Epithelial cell of prostate (primary cell): ENCODE measurements around the gene GABRB2.
"Not testable (repeated sequence)": the region's sequence is repeated elsewhere in the genome, so short reads cannot be mapped to it uniquely, and the experiment has no call there.

Experiments used
- DNase-seq: peaks from one replicate; pipeline ENCODE4 v3.0.0-alpha.2; 2011; ENCODE audit warnings: low read depth, low spot score
- H3K27ac ChIP-seq: fragments of 450-650 bp; 2 replicates; pipeline ENCODE4 v1.5.1; 2017; ENCODE audit warnings: mild to moderate bottlenecking

The GABRB2 gene

DNA sequence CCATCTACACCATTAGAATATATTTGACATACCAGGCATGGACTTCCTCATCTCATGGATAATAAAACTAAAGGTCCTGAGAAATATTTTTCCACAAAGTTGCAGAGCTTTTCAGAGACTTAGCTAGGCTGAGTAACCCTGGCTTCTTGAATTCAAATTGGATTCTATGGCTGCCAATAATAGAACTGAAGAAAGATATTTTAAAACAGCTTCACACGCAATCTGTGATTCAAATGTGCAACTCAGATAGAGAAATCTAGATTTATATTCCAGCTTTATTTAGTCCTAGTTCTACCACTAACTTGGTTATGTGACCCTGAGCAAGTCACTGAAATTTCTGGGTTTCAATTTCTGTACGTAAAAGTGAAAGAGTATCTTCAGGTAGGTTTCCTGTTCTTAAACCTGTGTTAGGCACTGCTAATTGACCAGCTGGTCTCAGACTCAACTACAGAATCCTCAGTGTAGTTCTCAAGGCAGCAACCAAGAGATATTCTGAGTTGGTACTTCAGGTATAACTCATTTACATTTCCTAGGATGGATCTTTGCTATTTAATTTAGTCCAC lies 235.3 kb downstream of the GABRB2 start:
- DNase-seq: no peak
- H3K27ac ChIP-seq: no peak overlapping the region

DNA sequence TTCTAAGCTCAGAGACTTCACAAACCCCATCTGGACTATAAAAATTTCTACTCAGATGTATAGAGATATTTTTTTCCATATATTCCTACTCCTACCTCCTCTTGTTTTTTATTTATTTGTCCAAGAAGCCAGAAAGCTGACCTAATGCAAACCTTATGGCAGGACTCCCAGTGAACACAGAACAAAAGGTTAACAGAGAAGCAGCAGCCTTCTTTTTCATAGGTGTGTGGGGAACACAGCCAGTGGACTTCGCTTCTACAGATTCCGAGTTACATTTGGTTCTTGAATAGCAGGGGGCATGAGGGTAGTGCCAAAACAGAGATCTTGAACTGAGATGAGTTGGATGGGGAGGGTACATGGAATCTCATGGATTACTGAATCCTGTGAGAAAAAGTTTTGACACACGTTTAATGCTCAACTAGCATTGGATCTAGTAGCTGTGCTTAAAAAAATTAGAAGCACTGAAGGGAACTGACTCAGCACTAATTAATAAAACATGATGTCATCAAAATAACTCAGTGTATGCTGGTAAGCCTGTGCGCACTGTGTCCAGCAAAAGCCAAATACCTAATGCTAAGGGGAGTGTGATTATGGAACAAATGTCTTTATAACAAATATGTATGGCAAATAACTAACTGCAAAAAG lies 240.1 kb downstream of the GABRB2 start:
- no peak for DNase-seq
- H3K27ac ChIP-seq: no peak overlapping the region

- no peak for DNase-seq
- H3K27ac ChIP-seq: no peak overlapping the region
Observed at GRCh38 chr5:161305601-161306000, 240.9 kb downstream of the GABRB2 start.

GRCh38 chr5:161302559-161302958 lies 244.0 kb downstream of the GABRB2 start:
- no peak overlapping the region for H3K27ac ChIP-seq
- no peak for DNase-seq

DNA sequence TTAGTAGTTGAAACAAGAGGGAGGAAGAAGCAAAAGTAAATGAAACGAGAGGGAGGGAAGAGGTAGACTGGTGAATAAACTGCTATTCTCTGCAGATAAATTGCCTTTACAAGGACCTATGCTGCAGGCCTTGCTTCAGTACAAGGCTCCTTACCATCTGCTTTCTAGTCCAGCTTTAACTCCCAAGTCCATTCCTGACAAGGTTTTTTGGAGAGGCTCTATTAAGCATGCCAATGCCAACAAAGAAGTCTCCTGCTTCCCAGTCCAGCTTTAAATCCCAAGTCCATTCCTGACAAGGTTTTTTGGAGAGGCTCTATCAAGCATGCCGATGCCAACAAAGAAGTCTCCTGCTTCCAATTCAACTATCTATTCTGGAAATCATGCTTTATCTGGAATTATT lies 244.9 kb downstream of the GABRB2 start:
- no peak for DNase-seq
- H3K27ac ChIP-seq: no peak overlapping the region

- no peak overlapping the region for H3K27ac ChIP-seq
- no peak for DNase-seq
Observed at GRCh38 chr5:161299053-161299452, 247.5 kb downstream of the GABRB2 start.

- H3K27ac ChIP-seq: not testable (repeated sequence)
Observed at GRCh38 chr5:161297388-161297787, 249.1 kb downstream of the GABRB2 start.

DNA sequence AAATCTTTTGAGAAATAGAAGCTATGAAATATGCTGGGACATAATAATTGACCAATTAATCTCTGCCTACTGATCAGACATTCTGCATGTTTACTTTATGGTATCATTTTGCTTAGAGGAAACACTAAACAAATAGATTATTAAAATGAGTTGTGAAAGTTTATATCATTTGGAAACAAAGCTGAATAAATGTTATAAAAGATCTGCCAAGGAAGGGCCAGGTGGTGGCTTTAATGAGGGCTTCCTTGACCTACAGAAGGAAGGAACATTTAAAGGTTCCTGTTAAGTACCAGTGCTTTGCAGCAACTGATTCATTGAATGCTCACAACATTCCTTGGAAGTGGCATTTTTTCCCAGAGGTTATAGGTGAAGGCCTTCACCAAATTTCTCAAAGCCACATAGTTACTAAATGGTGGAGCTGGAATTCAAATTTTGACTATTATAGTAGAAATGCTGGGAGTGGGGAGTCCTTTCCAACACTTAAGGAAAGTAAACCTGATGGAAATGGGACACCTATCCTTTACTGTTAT lies 250.7 kb downstream of the GABRB2 start:
- H3K27ac ChIP-seq: no peak overlapping the region

More at GRCh38 chr5:161297388-161297787, 249.1 kb downstream of the GABRB2 start:
- DNase-seq: not testable (repeated sequence)

GRCh38 chr5:161288071-161288470 lies 258.5 kb downstream of the GABRB2 start:
- no peak for DNase-seq
- H3K27ac ChIP-seq: no peak overlapping the region

More for the DNA sequence above, 250.7 kb downstream of the GABRB2 start:
- no peak for DNase-seq

DNA sequence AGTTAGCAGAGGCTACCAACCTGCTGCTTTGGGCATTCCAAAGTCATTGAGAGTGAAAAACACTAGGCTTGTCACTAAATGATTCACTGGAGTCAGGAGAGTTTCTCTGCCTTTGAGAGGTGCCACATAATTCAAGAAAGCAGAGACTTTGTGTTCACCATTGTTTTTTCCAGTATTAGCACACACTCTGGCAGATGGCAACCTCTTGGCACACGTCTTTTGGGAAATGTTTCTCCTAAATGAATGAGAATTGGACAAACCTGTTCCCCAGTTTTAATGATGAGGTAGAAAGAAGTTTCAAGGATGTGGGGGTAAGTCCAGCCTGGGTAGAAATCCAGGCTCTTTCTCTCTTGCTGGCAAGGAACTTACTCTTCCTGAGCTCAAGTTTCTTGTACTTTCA lies 259.1 kb downstream of the GABRB2 start:
- no peak overlapping the region for H3K27ac ChIP-seq
- no peak for DNase-seq

- DNase-seq: no peak
- no peak overlapping the region for H3K27ac ChIP-seq
Observed at GRCh38 chr5:161286066-161286655, 260.4 kb downstream of the GABRB2 start.

GRCh38 chr5:161284445-161284844 lies 262.1 kb downstream of the GABRB2 start:
- DNase-seq: no peak
- no peak overlapping the region for H3K27ac ChIP-seq

GRCh38 chr5:161283296-161283695 lies 263.2 kb downstream of the GABRB2 start:
- H3K27ac ChIP-seq: no peak overlapping the region

DNA sequence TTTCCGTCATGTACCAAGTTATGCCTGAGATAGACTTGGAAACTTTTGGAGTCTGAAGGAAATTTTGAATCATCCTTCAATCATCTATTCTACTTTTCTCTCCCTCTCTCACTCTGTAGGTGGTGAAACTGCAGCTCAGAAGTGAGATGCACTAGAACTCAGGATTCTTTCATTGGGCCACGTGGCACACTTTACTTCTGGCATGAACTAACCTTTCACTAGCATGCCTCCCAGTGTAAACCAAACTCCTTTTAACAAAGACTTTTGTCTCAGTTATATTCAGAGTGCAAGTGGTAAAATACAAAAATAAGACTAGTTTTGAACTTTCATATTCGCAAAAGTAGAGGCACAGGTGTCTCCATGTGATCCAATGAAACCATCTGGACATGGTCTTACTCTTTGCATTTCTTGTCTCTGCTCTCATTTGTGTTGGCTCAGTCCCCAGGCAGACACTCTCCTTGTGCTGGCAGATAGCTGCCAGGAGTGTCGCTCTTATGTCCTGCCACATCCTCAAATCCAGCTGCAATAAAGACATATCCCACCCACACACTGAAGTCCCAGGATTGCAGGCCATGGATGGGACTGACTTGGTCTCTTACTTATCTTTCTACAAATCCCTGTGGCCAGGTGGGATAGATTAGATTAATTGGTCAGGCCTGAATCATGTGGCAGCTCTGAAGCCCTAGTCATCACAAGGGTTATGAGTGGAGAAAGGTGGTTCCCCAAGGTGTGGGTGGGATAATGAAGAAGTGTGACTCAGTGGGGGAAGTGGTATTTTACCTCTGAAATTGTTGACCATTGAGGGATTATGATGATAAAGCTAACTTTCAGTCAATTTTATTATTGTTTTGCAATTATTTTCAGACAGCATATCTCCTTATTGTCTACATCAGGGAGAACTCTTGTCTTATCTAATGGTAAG lies 267.5 kb downstream of the GABRB2 start:
- DNase-seq: no peak
- H3K27ac ChIP-seq: no peak overlapping the region

More at GRCh38 chr5:161283296-161283695, 263.2 kb downstream of the GABRB2 start:
- DNase-seq: no peak

DNA sequence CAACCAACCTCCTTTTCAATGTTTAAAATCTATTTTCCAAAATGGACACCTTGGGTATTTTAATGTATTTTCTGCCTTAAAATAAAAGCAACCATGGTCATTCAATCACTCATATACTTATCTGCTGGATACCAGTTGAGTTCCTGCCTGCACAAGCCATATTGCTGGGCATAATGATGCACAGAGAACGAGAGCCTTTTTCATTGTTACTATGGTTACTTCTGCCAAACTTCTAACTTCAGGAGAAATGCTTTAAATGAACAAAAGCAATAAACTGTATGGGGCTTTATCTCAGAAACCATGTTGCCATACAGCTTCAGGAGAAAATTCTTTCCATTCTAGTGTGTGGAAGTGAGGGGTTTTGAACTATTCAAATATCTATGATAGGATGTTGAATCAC lies 269.5 kb downstream of the GABRB2 start:
- DNase-seq: no peak
- no peak overlapping the region for H3K27ac ChIP-seq

DNA sequence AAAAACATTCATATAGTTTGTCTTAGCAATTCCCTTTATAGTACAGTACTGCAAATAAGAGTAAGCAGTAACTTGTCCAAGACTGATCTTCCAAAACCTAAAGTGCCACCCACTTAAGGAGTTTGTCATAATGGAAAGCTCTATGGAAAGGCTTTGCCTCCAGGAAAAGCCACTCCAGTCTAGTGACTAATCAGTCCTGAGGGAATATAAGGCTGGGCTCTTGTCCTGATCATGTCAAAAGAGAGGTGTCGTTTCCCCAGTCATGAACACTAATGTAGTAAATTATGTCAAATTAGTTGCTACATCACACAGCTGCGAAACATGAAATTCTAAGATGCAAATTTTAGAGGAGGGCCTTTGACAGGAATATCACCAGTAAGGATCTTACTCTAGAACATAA lies 271.6 kb downstream of the GABRB2 start:
- no peak overlapping the region for H3K27ac ChIP-seq
- no peak for DNase-seq

GRCh38 chr5:161273410-161273809 lies 273.1 kb downstream of the GABRB2 start:
- DNase-seq: no peak
- H3K27ac ChIP-seq: no peak overlapping the region

DNA sequence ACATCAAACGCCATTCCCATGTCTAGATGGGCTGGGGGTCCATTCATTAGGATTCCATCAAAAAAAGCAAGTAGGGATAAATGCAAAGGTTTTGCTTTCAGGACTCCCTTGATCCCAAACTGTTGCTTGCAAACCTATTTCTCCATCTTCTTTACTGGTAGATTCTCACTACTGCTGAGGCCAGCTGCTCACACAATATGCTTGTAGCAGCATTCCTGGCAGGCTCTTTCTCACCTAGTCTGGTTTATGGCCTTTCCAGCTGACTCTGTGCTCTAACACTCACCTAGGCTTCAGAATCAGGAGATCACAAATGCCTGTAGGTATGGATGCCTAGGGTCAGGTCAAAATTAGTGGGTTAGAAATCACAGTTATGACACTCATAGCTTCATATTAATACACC lies 274.7 kb downstream of the GABRB2 start:
- DNase-seq: no peak
- H3K27ac ChIP-seq: no peak overlapping the region

- no peak for DNase-seq
- no peak overlapping the region for H3K27ac ChIP-seq
Observed at GRCh38 chr5:161269125-161269524, 277.4 kb downstream of the GABRB2 start.

DNA sequence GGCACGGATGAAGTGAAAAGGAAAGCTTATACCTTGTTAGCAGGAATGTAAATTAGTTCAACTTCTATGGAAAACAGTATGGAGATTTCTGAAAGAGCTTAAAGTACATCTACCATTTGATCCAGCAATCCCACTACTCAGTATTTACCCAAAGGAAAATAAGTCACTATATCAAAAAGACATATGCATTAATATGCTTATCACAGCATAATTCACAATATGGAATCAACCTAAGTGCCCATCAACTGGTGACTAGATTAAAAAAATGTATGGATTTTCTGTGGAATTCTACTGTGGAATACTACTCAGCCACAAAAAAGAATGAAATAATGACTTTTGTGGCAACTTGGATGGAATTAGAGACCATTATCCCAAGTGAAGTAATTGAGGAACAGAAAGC lies 279.6 kb downstream of the GABRB2 start:
- no peak overlapping the region for H3K27ac ChIP-seq
- DNase-seq: no peak

DNA sequence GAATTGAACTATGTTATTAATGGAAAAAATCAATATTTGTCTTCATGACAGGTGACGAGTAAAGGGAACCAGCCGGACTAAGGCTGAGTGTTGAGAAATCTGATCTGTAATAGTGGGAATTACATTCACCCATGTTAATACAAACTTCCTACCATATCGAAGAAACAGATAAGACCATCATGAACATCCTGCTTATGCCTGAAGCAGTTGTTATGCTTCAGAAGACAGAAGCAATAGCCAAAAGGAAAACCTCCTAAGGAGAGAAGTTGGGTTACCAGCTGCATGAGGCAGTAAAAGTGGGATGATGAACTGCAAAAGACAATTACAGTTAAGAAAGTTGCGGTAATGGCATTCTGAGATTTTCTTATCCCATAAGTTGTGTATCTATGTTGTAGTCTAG lies 281.5 kb downstream of the GABRB2 start:
- no peak overlapping the region for H3K27ac ChIP-seq
- no peak for DNase-seq
